Thoracic aorta (tissue), 2 donors: ENCODE results near the gene HAUS7. TPM values are rescaled to one million over a fixed set of nuclear protein-coding genes. Genes with fewer than 3 reads are reported as not detected.

ENCODE experiments used
- ATAC-seq: fragments of 150-250 bp; one replicate; pipeline ENCODE4 v1.8.0; 2017; ENCODE audit warnings: low read depth; ENCODE audit not compliant: insufficient number of reproducible peaks, low FRiP score
- DNase-seq: peaks from one replicate; pipeline ENCODE4 v3.0.0-alpha.2; 2020; ENCODE audit warnings: low spot score
- H3K27ac ChIP-seq, 2 donors: fragments of 200-600 bp; sonication (generic); 1 replicate in 1 of 2; 2 replicates in 1 of 2; pipeline ENCODE4 v1.5.1; 2016; ENCODE audit warnings: mild to moderate bottlenecking in 2 of 2, moderate library complexity in 2 of 2
- H3K27me3 ChIP-seq: fragments of 200-600 bp; sonication (generic); replicated peaks from 2 replicates; pipeline ENCODE4 v1.6.0; 2016; ENCODE audit warnings: mild to moderate bottlenecking; ENCODE audit not compliant: insufficient read depth
- H3K36me3 ChIP-seq: fragments of 200-600 bp; sonication (generic); one replicate; pipeline ENCODE4 v1.5.1; 2016
- H3K4me1 ChIP-seq, 2 donors: fragments of 200-600 bp; sonication (generic); 1 replicate in 1 of 2; 2 replicates in 1 of 2; pipeline versions ENCODE4 v1.5.1 to v1.6.0; 2016; ENCODE audit warnings: low read depth in 2 of 2, mild to moderate bottlenecking in 1 of 2; ENCODE audit not compliant: control insufficient read depth in 1 of 2
- H3K4me3 ChIP-seq: fragments of 200-600 bp; sonication (generic); 2 replicates; pipeline ENCODE4 v1.5.1; 2016; ENCODE audit warnings: mild to moderate bottlenecking
- H3K9me3 ChIP-seq: fragments of 200-600 bp; sonication (generic); 2 replicates; pipeline ENCODE4 v1.5.1; 2016
- total RNA-seq, 2 donors: library from RNA; depleted of rRNA; stranded (reverse); fragments of >200 nt; gene quantifications; one replicate each; pipeline versions ENCODE4 v1.1.0 to v1.2.3, GENCODE V29; 2016
- TF ChIP-seq, protein P1 (sequence below): fragments of 200-600 bp; sonication (generic); IDR thresholded peaks from one replicate; pipeline ENCODE4 v1.5.1; 2019; ENCODE audit warnings: antibody characterized with exemption

Gene HAUS7
- total RNA-seq, 2 donors from 2014 or later: 111 TPM

DNA sequence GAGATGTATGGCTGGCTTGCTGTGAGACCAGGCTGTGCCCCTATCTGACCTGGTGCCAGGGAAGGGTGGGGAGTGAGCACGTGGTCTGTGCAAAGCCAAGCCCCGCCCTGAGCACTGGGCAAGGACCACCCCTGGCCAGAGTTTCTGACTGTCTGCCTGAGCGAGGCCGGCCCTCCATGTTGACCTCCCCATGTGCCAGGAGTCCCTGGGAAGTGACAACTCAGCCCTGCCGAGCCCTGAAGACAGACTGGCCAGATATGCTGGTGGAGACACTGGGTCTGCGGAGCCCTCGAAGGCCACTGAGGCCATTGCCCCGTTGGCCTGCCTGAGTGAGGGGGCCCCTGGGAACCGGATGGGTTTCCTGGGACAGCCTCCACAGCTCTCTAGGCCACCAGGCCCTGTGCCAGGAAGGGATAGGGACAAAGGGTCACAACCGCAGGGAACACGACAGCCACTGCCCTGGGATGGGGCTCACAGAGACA lies 17.3 kb upstream of the HAUS7 start:
- peak overlapping the region; percentile 48 for H3K4me3 ChIP-seq

DNA sequence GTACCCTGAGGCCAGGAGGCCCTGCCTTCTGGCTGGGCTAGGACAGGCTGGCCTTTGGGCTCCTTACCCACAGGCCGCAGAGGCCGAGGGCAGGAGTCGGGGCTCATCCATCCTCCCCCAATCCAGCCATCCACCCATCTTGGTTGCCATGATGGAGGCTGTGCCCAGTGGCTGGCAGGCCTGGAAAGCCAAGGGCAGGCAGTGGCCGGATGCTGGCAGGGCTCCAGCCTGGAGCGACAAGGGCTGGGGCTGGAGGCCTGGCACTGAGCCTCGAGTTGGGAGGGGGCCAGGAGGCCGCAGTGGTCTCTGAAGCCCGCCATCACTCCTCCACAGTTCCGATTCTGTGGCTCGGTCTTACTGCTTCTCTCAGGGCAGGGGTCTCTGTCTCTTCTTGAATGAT lies 15.8 kb upstream of the HAUS7 start:
- H3K27me3 ChIP-seq: no peaks in the 10 kb centered on the region
- no peaks in the 10 kb centered on the region for H3K9me3 ChIP-seq
- H3K27ac ChIP-seq: peak overlapping the region; percentile 89 to 95
- no peaks in the 10 kb centered on the region for H3K36me3 ChIP-seq
- DNase-seq (no peak), ATAC-seq (no peak)
- TF ChIP-seq, protein P1, sequence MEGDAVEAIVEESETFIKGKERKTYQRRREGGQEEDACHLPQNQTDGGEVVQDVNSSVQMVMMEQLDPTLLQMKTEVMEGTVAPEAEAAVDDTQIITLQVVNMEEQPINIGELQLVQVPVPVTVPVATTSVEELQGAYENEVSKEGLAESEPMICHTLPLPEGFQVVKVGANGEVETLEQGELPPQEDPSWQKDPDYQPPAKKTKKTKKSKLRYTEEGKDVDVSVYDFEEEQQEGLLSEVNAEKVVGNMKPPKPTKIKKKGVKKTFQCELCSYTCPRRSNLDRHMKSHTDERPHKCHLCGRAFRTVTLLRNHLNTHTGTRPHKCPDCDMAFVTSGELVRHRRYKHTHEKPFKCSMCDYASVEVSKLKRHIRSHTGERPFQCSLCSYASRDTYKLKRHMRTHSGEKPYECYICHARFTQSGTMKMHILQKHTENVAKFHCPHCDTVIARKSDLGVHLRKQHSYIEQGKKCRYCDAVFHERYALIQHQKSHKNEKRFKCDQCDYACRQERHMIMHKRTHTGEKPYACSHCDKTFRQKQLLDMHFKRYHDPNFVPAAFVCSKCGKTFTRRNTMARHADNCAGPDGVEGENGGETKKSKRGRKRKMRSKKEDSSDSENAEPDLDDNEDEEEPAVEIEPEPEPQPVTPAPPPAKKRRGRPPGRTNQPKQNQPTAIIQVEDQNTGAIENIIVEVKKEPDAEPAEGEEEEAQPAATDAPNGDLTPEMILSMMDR: no peak
- peak overlapping the region; percentile 48 for H3K4me3 ChIP-seq
- H3K4me1 ChIP-seq: peaks cover 12 to 86% of the 10 kb centered on the region in 2 donors

More for the DNA sequence above, 17.3 kb upstream of the HAUS7 start:
- Histone ChIP-seq H3K27ac (peak overlapping the region; percentile 89 to 95), H3K27me3 (no peaks in the 10 kb centered on the region), H3K4me1 (peaks cover 12 to 95% of the 10 kb centered on the region in 2 donors), H3K9me3 (no peaks in the 10 kb centered on the region), H3K36me3 (no peaks in the 10 kb centered on the region)
- ATAC-seq (peak; percentile 72), DNase-seq (peak; percentile 54)
- TF ChIP-seq, protein P1: no peak

DNA sequence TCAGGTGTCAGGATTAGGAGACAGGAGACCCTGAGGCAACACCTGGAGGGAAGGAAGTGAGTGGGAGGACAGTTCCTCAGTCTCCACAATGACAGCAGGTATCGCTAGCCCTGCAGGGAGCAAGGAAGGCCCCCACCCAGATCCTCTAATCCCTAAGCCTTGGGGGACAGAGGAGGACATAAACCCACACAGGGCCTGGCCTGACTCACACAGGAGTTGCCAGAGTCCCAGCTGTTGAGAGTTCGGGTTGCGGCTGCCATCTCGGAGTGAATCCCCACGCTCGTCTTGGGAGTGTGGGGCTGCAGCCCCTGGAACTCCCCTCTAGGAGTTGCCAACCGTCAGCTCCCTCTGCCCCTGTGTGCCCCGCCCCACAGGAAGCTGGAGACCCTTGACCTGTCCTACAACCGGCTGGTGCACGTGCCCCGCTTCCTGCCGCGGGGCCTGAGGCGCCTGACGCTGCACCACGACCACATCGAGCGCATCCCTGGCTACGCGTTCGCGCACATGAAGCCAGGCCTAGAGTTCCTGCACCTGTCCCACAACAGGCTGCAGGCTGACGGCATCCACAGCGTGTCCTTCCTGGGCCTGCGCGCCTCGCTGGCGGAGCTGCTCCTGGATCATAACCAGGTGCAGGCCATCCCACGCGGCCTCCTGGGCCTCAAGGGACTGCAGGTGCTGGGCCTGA lies 15.2 kb upstream of the HAUS7 start:
- no peak for ATAC-seq
- no peak overlapping the region for H3K4me3 ChIP-seq
- H3K27ac ChIP-seq: peak overlapping the region; percentile 89 to 95

DNA sequence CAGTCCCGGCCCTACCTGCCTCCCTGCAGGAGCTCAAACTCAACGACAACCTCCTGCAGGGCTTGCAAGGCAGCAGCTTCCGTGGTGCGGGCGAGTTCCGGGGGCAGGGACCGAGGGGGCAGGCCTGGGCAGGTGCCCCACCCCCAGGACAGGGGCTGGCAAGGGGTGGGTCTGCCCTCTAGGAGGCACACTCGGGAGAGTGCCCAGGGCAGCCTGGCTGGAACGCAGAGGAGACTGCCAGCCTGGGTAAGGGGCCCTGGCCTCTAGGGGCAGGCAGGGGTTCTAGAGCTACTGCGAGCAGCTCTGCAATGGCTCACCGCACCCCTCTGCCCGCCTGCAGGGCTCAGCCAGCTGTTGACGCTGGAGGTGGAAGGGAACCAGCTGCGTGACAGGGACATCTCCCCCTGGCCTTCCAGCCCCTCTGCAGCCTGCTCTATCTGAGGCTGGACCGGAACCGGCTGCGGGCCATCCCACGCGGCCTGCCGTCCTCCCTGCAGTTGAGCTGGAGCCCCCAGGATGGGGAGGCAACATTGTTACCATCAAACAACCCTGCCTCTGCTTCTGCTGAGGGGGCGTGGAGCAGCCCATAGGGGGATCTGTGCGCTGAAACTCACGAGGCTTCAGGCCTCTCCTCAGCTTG lies 12.1 kb upstream of the HAUS7 start:
- H3K27ac ChIP-seq: peak overlapping the region; percentile 89 to 95
- ATAC-seq (no peak), DNase-seq (no peak)
- TF ChIP-seq, protein P1: no peak
- H3K27me3 ChIP-seq: no peaks in the 10 kb centered on the region
- no peaks in the 10 kb centered on the region for H3K36me3 ChIP-seq
- peaks cover 6 to 63% of the 10 kb centered on the region in 2 donors for H3K4me1 ChIP-seq
- no peaks in the 10 kb centered on the region for H3K9me3 ChIP-seq
- no peak overlapping the region for H3K4me3 ChIP-seq

More for the DNA sequence above, 15.2 kb upstream of the HAUS7 start:
- Histone ChIP-seq H3K4me1 (peaks cover 12 to 80% of the 10 kb centered on the region in 2 donors), H3K36me3 (no peaks in the 10 kb centered on the region), H3K27me3 (no peaks in the 10 kb centered on the region), H3K9me3 (no peaks in the 10 kb centered on the region)
- TF ChIP-seq, protein P1: no peak
- no peak for DNase-seq

DNA sequence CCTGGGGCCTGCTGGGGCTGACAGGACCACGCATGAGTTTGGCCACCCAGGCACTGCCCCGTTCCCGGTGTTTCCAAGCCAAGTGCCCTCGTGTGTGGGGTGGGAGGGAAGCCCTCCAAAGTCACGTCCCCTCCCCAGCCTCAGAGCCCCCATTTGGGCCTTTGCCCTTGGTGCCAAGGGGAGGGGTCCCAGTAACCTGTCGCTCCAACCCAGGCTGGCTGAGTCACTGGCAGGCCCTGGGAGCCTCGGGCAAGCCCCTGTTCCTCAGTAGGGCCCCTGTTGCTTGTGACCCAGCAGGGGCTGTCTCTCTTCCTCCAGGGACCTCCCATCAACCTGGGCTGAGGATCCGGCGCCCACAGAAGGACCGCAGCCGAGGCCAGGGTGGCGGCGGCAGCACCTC lies 10.7 kb upstream of the HAUS7 start:
- Histone ChIP-seq H3K4me1 (peaks cover 11 to 61% of the 10 kb centered on the region in 2 donors), H3K4me3 (no peak overlapping the region), H3K9me3 (no peaks in the 10 kb centered on the region), H3K36me3 (no peaks in the 10 kb centered on the region), H3K27me3 (no peaks in the 10 kb centered on the region), H3K27ac (peak overlapping the region in 1 of 2 donors; percentile 8)
- TF ChIP-seq, protein P1: no peak
- DNase-seq: no peak
- no peak for ATAC-seq
